ENCODE measurements around the gene SDF4.

SDF4 gene

DNA sequence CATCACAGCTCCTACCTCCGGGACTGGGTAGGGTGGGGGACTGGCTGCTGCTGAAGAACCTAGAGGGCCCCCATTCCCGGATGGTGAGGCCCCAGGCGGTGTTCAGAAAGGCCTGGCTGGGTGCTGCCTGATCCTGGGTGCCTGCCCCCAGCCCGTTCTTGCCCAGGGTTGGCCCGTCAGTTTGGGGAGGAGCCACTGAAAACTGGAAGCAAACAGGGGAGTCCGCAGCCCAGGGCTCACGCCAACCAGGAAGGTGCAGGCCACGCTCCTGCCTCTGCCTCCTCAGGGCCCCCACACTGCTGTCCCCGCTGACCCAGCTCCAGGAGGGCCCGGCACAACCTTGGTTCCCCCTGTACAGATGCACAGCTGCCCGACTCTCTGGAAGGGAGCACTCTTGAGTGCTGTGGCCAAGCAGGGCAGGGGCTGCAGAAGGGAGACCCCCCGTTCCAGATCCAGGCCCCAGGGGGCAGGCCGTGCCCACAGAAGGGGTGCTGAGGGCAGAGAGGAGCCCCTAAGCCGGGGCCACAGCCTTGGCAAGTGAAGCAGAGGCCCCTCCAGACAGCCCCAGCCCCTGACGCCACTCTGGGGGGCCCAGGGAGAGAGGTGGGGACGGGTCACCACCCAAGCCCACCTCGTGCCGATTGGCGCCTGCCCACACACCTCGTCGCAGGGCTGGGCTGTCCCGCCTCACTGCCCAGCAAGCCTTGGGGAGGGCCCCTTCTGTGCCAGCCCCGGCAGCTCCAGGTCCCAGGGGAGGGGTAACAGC, 9.2 kb upstream of the SDF4 start:
- DNase-seq = no peak

DNA sequence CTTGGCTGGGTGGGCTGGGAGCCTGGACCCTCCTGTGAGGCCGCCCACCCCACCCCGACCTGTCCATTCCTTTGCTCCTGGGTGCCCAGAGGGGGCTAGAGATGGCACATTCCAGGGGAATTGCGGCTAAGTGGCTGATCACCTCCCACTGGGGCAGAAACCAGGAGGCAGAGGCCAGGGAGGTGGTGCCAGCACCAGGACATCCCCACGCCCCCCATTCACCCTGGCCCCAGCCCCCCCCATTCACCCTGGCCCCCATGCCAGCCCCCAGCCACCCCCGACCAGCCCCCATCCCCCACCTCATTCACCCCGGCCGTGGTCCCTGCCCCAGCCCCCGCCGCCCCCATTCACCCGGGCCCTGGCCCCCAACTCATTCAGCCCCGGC, 8.5 kb upstream of the SDF4 start:
- DNase-seq = no peak

DNA sequence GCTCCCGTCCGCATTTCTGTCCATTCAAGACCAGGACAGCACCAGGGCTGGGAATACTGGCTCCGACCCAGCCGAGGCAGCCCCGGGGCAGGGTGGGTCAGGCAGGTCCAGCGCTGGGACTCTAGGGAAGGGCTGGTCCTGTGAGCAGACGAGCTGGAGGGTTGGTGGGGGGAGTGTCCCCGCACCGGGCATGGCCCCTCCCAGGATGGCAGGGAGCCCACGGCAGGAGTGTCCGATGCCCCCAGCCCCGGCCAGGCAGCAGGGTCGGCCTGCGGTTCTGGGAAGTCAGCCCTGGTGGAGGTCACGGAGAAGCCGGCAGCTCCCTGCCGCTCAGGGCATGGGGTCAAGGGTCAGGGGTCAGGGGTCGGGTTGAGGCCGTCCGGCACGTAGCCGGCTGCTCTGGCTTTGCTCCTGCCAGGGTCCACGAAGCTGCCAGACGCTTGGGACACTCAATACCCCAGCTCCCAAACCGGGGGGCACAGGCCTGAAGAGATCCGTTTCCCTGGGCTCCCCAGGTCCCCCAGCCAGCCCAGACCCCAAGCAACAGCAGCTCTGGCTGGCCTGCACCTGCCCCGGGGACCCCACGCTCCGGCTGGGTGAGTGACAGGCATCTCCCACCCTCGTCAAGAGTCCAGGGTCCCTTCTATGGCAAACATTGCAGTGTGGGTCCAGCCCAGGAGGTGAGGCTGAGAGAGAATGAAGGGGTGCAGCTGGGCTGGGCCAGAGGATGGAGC, 8.0 kb upstream of the SDF4 start:
- DNase-seq = no peak

DNA sequence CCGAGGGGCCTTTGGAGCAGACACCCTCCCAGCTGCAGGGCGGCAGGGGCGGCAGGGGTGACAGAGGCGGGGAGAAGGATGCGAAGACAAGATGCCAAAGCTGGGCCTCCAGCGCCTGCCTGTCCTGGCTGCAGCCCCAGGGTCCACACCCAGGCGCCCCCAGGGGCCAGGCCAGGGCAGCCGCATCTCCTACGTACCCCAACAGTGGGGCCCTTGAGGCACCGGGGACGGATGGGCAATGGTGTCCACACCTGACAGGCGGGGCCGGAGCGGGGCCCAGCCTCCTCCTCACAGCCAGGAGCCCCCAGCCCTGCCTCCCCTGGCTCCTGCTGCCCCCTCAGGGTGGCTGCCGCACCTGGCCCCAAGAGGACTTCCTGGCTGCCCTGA, 7.4 kb upstream of the SDF4 start:
- DNase-seq = no peak

DNA sequence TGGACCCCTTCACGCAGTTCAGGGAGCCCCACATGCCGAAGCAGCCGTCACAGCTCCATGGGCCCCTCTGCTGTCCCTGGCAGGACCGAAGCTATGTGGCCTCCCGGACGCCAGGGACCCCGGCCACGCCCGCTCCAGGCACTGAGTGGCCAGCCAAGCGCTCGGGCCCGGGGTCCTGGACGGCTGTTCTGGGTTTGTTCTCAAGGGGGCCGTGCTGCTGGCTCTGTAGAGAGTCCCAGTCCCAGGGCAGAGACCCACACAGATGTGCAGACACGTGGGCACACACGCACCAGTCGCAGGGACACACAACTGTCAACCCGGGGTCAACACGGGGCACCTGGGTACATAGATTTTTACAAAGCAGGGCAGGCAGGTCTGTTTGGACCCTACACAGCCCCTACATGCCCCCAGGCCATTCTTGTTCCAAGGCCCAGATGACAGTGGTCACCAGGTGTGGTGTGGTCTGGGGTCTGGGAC, 6.9 kb upstream of the SDF4 start:
- DNase-seq = no peak

DNA sequence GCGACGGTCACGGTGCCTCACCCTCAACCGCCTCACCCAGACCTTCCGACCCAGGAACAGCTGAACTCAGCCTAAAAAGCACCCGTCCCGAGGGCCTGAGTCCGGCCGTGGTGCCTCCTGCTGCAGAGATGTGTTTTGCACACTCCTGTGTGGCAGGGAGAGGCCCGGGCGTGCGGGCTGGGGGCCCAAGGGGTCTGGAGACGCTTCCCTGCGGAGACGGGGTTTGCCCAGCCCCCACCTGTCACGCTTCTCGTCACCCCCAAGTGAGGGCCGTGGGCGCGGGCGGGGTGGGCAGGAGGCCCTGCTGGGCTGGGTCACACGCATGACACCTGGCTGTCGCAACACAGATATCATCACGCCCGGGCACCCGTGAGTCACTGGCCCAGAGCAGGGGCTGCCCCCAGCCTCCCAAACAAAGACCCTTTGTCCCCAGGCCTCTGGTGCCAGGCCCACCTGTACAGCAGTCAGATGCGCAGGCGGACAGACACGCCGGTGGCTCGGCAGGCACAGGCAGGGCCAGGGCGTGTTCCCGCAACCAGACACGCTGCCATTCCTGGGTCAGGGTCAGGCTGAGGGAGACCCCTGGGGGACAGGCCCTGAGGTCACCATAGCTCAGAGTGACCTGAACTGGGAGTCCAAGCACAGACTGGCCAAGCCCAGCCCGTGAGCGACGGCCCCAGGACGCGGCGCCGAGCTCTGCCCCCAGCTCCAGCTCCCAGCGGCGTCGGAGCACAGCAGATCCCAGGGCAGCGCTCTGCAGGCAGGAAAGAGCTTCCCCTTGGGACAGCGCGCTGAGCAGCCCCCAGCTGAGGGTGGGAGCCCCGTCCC, 6.3 kb upstream of the SDF4 start:
- DNase-seq = no peak

DNA sequence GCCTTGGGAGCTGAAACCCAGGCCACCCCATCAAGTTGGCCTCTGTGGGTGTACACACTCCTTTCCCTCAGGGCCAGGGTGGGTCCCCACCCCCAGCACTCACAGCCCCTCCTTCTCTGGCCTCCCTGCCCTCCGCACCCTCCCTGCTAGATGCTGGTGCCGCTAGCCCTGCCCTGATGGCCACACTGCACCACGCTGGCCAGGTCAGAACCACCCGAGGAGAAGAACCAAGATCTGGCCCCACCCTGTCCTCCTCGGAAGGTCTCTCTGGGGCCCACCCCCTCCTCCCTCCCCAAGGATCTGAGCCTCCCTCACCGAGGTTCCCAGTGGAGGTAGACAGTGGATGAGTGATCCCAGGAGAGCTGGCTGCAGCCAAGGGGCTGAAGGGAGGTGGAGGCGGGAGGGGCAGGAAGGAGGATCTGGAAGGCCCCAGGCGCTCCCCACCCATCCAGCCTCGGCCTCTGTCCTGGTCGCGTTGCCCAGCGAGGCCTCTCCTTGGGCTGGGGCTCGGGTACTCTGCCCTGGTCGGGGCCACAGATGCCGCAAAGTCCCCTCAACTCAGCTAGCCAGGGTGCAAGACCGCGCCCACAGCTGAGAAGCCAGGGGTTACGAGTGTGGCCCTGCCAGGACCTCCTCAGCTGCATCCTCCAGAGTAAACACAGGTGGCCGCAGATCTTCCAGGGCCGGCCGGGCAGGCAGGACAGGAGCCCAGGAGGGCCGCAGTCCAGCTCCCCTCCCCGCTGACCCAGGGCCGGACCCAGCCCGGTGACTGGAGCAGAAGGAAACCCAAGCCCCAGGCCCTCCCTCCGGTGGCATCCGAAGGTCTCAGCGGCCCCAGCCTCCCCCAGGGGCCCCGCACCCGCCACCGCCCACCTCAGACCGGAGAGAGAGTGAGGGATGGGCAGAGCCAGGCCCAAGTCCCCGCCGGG, 5.4 kb upstream of the SDF4 start:
- no peak for DNase-seq

DNA sequence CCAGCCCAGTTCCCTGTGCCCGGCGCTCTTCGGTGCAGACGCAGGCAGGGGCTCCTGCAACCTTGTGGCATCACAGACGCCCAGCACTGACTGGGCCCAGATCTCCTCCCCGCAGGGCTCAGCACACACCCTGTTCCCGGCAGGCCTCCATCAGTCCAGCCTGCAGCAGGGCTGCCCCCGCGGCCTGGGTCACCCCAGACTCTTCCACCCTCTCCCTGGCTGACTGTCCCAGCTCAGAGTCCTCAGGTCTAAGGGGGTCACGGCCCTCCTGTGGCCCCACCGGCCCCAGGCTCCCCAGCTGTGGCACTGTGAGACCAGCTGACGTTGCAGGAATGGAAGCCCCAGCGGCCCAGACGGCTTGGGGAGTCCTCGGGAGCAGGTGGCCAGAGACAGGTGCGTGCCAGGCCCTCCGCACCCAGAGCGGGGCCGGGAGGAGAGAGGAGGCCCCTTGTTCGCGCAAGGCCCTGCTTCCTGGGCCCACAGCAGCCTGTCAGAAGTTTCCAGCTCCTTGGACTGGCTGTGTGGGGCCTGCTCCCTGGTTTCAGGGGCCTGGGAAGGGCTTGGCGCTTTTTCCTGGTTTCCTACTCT, 4.5 kb upstream of the SDF4 start:
- DNase-seq = no peak

DNA sequence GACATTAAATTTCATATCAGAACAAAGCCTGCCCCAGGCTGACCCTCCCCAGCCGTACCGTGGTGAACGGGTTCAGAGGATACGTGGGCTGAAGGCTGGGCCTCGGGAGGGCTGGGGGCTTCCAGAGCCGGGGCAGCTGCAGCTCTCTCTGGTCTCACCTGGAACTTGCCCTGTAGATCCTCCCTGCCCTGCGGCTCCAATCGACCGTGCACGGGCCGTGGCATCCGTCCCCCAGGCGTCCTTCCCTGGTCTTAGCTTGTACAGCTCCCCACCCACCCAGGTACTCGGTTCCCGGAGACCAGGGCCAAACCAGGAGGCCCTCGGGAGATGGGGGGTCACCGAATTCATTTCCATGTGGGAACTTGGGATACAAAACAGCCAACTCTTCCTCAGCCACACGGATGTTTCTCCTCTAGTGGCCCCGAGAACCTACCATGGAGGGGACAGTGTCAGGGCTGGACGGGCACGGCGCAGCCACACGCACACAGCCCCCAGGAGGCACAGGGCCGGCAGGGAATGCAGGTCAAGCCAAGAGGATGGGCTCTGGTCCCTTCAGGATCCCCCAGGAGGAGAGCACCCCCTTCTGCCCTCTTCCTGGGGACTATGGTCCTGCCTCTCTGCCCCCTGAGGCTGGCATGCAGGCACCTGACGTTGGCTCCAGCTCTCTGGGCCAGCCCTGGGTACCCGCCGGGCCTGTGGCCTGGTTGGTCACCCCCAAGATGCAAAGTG, 3.4 kb upstream of the SDF4 start:
- DNase-seq = no peak

DNA sequence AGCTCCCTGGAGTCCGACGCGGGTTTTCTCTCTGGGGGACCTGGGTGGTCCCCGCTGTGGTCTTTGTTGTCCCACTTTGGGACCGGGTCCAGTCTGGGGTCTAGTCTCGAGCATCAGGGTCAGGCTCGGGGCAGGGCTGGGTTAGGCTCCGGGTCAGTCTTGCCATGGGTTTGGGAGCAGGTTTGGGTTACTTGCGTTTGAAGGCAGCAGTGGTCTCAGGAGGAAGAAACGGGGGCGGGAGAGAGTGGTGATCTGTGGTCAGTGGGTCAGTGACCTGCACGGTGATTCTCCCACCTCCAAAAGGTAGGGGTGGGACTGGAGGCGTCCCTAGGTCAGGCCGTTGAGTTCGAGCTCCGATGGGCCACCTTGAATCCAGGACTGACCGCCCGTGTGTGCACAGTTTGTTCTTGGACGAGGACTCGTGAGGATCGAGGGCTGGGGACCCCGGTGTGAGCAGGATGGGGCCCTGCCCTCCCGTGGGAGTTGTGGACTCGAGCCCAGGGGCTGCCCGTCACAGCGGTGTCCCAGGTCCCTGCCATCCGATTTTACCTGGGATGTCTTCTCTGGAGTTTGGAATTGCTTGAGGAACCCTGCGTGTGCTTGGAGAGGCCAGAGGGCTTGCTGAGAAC, 2.5 kb upstream of the SDF4 start:
- no peak for DNase-seq

DNA sequence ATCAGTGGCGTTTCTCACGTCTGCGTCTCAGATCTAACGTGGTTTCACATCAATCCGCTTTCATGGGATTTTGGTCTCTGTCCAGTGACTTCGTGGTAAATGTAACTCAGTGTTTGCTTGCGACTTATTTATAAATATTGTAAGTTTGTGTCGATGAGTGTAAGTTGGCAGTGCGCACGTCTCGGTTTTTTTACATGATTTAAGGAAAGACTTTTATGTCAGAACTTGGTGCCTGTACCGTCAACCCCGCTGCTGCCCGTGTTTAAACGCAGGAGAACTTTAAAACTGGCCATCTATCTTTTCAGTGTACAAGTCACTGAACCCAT, 1.7 kb upstream of the SDF4 start:
- no peak for DNase-seq

DNA sequence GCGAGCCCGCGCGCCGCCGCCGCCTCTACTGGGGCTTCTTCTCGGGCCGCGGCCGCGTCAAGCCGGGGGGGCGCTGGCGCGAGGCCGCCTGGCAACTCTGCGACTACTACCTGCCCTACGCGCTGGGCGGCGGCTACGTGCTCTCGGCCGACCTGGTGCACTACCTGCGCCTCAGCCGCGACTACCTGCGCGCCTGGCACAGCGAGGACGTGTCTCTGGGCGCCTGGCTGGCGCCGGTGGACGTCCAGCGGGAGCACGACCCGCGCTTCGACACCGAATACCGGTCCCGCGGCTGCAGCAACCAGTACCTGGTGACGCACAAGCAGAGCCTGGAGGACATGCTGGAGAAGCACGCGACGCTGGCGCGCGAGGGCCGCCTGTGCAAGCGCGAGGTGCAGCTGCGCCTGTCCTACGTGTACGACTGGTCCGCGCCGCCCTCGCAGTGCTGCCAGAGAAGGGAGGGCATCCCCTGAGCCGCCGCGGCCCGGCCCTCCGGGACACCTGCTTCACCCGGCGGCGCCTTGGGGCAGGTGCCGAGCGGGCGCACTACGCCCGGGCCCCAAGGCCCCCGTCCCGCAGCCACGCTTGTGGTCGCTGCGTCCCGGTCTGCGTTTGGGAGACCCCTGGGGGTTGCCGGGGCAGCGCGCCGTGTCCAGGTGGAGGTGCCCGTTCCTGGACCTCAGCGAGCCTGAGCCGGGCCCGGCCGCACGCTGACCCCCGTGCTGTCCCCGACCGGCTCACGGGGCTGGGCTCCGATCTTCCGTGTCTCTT, 1.2 kb upstream of the SDF4 start:
- no peak for DNase-seq

DNA sequence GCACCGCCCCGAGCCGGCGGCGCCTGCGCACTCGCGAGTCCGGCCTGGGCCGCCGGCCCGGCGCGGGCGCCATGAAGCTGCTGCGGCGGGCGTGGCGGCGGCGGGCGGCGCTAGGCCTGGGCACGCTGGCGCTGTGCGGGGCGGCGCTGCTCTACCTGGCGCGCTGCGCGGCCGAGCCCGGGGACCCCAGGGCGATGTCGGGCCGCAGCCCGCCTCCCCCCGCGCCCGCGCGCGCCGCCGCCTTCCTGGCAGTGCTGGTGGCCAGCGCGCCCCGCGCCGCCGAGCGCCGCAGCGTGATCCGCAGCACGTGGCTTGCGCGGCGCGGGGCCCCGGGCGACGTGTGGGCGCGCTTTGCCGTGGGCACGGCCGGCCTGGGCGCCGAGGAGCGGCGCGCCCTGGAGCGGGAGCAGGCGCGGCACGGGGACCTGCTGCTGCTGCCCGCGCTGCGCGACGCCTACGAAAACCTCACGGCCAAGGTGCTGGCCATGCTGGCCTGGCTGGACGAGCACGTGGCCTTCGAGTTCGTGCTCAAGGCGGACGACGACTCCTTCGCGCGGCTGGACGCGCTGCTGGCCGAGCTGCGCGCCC, 501 bp upstream of the SDF4 start, which contains the start of gene B3GALT6:
TSS of gene B3GALT6 (plus strand) at position 30 of the 588 bp plus-strand sequence. CDS start at position 72, 42 bp downstream.
- DNase-seq = no peak

DNA sequence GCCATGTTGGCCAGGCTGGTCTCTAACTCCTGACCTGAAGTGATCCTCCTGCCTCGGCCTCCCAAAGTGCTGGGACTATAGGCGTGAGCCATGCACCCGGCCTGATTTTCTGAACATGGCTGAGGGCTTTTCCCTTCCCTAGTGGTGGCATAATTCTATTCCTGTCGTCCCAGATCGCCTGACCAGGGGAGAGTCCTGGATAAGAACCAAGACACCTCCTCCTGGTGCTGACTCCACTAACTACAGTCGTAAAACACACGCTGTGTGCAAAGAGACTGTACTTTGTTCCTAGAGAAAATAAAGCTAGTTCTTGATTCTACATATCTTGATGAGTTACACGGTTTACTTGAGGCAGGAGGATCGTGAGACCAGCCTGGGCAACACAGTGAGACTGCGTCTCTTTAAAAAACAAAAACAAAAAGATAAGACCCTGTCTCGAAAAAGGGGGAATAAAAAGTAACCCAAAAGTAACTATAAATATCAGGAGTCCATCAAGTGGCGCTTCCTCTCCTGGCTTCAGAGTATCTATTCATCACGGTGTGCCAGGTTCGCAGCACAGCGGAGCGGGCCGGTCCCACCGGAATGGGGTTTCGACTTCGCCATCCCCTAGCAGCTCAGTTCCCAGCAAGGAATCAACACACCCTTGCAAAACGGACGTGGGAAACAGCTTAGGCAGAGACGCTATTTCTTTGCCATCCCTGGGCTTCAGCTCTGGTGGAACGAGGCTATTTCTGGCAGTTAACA, 973 bp downstream of the SDF4 start:
- no peak for DNase-seq

DNA sequence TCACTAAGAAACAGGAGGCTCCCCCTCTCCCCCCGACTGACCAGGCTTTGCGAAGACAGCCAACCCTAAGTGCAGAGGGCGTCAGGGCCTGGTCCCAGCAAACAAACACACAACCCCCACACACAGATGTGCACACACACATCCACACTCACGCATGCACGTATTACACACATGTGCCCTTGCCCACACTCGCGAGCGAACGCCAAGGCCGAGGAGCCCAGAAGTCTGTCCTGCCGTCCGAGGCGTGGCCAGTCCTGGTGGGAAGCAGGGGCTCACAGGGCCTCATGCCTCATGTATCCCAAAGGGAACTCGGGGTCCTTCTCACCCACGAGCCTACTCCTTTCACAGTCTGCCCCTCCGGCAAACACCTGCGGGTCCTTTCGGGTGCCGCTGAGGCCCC, 2.0 kb downstream of the SDF4 start:
- no peak for DNase-seq

DNA sequence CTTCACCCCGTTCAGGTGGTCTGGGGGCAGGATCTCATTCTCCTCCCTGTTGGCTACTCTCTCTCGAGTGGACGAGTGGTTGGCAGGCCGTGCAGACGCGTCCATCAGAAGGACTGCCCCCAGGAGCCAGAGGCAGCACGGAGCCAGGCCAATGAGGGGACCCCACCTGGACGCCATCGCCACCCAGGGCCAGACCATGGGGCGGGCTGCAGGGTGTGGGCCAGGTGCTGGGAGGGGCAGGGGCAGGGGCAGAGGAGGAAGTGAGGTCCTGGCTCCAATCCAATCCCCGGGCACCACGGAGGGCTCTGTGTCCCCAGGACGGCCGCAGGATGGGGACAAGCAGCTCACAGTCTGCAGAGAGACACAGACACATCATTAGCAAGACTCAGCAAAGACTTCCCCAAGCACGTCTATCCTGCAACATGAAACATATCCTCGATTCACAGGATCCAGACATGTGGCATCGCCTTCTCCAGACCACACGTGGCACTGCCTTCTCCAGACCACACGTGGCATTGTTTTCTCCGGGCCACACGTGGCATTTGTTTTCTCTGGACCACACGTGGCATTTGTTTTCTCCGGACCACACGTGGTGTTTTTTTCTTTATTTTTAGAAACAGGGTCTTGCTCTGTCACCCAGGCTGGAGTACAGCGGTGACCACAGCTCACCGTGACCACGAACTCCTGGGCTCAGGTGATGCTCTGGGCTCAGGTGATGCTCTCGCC, 3.0 kb downstream of the SDF4 start:
- no peak for DNase-seq

DNA sequence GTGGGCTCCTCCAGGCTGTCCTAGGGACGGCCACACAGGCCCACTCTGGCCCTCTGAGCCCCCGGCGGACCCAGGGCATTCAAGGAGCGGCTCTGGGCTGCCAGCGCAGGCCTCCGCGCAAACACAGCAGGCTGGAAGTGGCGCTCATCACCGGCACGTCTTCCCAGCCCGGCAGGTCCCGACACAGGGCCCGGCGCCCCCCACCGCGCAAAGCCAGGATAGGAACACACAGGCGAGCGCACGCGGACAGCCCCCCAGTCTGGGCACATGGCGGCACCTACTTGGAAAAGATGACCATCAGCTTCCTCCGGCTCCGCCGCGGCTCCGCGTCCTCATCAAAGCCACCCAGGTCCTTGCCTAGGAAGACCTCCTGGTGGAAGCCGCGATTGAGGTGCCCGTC, 3.6 kb downstream of the SDF4 start:
- DNase-seq = no peak

DNA sequence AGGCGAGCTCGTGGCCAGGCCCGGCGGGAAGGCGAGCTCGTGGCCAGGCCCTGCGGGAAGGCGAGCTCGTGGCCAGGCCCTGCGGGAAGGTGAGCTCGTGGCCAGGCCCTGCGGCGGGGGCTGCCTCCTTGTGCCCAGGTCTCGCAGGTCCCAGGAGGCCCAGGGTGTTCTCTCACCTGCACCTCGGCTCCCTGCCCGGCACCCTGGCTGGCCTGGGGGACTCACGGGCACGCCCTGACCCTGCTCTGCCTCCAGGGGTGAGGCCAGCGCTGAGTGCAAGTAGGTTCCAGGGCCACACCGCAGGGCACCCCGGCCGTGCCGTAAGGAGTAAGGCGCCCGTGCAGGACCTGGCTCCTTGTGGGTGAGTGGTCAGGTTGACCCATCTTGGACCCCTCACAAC, 4.4 kb downstream of the SDF4 start:
- no peak for DNase-seq

All from stimulated activated CD4-positive, alpha-beta T cell treated with anti-CD3 and anti-CD28 coated beads, Interleukin-4, amount 100 ng/mL, for 1 hour (primary cell).